GM03348 (cell line): ENCODE data around the gene HAUS3.
A peak's percentile ranks its signal among the peaks of the same experiment; 100 is the strongest.
"Not testable (repeated sequence)": the region's sequence is repeated elsewhere in the genome, so short reads cannot be mapped to it uniquely, and the experiment has no call there.

ENCODE experiments used
- DNase-seq: peaks from one replicate; pipeline ENCODE4 v3.0.0; 2012; ENCODE audit warnings: low spot score

HAUS3 gene

DNA sequence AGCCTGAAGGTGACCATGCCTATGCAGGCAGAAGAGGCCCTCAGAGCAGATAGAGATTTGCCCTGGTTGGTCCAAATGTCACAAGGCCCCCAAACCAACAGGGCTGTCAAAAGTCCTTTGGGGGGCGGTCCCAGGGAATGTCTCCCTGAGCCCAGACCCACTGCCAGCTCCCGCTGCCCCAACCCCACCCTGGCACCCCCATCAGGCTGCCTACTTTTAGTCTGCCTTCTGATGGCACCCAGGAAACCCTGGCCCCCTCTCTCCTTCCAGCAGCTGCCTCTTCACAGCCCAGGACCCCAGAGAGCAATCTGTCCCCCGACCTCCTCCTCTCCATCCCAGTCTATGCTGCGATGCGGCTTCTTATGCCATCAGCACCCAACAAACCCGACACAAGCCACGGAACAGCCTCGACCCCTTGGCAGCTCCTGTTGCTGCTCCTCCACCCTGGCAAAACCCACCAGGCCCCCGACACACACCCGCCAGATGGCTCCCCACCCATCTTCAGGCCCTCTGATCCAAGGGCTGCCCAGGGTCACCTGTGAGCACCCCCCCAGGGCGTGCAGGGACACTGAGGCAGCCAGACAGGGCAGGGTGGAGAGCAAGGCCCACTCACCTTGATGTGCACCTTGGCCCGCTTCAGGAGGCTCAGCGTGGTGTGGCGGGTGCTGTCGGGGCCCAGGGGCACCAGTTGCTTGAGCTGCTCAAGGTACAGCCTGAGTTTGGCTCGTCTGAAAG, 10.0 kb upstream of the HAUS3 start:
- no peak for DNase-seq

DNA sequence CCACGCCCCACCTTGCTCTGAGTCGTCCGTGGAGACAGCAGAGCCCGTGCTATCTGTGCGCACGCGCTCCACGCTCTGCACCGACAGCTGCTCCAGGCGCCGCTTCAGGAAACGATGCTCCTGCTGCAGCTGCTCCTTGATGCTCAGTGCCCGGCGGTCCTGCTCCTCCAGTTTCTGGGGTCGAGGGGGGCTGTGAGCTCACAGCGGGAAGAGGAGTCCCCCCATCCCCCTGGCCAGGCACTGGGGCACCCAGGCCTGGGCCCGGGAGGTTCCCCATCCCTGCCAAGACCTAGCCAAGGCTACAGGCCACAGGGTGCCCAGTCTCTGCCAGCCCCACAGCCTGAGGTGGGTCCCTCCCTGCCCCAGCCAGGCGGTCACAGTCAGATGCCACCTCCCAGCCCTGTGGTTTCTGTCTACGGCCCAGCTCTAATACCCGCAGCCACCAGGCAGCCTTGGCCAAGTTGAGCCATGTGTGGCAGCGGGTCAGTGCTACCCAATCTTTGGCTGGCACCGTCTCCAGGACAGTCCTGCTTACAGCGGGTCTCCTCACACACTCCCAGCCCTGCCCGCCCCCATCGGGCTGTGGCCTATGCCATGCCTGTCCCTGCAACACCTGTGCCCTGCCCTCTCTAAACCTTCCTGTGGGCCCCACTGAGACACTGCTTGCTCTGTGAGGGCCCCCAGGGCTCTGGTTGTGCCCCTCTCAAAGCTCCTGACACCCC, 9.3 kb upstream of the HAUS3 start:
- peak; percentile 3 for DNase-seq

DNA sequence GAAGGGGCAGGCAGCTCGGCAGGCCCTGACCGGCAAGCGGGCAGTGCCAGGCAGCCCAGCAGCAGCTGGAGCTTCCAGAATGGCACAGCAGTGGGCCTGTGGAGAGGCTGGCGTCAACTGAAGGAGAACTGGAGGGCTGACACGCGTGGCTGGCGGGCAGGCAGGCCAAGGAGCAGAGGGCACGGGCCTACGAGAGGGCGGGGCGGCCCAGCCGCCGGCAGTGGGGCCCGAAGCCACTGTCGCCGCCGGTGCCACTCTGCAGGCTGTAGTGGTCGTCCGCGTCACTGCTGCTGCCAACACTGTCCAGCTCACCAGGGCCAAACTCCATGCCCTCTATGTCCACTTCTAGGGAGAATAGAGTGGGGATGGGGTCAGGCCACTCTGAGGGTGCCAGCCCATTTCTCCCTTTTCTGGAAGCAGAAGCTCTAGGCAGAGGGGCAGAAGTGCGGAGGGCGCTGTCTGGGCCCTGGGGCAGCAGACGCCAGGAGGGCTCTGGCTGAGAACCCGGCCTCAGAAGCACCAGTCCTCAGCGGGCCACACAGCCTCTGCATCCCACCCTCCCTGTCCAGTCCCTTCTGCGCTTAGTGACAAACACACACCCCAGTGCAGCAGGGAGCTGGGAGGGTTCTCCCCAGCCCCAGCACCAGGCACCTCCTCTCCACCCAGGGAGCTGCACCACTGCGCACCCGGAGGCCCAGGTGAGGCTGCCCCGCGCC, 8.6 kb upstream of the HAUS3 start:
- peak; percentile 1 for DNase-seq

DNA sequence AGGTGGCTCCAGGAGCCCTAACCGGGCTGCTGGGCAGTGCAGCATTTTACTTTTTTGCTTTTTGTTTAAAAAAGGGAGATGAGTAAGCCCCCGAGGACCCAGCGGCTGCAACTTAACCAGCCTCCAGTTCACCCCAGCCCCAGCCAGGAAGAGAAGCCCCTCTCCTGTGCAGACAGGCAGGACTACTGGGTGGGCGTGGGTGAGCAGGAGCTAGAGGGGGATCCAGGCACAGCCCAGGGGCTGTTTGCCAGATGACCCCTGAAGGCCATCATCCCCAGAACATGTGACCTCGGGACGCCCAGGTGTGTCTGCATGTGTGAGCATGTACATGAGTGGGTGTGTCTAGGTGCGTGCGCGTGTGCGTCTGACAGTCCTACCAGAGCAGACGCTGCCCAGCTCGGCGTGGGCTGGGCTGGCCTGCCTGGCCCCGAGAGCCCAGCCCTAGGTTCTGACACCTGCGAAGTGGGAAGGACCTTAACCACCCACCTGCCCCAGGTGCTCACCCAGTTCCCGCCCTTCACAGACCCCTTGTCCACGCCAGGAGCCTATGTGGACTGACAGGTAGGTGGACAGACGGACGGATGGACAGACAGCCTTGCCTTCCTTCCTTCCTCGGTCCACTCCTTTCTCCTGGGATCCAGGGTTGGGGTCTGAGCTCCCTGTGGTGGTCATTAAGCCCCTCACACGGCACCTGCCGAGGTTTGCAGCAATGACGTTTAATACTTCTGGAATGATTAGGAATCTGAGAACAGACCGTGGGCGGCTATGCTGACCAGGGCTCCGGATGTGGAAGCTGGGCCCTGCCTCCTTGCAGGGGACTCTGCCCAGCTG, 7.8 kb upstream of the HAUS3 start:
- peak; percentile 1 for DNase-seq

DNA sequence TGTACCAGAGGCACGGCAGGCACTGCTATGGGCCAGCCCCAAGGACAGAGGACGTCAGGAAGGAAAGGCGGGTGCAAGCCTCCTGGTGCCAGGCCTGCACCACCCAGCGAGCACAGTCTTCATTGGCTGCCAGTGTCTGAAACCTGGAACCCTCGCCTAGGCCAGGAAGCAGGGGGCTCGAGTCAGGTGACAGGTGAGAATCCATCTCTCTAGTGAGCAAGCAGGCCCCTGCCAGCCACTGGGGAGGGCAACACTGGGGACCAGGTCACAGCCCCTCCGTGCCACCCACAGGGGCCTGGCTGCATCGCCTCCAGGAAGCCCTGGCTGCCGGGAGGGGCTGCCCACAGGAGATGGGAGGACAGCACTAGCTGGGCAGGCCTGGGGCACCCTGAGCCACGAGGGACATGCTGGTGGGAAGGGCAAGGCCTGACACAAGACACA, 6.9 kb upstream of the HAUS3 start:
- DNase-seq: peak; percentile 1

DNA sequence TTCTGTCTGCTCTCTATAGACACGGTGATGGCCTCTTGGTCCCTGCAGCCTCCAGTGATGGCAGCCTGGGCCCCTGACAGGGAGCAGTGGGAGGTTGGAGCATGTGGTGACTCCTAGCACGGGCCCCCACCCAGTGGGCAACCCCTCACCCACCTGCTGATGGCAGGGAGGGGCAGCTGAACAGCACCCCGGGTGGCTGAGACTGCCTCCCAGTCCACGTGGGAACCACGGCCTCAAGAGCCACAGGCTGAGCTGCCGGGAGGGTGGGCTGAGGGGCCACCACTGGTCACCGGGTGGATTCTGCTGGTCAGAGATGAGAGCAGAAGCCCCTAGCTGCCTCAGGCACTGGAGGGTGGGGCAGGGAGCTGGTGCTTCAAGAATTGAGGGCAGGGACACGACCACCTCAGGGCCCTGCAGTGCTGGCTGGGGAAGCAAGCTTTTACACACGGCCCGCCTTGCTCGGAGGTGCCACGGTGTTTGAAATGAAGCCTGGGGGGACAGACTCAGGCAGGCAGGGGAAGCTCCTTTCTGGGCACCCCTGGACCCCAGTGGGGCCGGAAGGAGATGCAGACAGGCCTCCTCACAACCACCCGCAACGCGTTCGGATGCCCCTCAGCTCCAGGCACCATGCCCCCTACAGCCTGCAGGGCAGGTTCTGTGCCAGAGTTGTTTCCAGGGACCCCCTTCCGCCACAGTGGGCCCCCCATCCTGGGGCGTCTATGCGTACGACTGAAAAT, 6.3 kb upstream of the HAUS3 start:
- peak; percentile 3 for DNase-seq

DNA sequence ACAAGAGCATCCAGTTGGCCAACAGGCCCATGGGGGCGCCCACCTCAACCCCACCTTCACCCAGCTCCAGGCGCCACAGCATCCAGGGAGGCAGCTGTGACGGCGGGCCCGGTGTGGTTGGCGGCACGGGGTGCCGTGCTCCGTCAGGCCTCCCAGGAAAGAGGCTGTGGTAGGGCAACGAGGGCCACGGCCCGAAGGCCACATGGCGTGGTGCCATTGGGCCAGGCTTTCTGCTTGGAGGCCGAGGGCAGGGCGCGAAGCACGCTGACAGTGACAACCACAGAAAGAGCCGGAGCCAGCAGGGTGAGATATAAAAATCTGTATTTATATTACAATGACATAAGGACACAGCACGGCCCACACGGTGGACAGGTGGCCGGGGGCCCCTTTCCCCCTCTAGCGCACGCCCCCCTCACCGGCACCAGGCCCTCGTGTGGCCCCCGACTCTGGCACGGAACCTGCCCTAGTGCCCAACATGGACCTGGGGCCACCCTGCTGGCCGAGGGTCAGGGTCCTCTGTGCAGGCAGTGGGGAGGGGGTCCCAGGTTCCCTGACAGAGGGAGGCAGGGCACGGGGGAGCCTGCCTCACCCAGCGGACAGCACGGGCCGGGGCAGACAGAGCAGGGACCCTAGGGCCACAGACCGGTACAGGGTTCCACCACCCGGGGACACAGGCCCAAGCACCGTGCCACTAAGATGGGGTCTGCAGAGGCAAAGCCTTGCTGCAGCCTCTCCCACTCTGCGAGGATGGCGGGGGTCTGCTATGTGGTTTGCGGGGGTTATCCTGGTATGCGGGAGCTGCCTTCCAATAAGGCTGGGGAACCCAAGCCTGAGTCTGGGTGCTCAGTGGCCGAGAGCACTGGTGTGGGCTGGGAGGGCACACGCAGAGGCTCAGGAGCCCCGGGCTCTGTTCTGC, 5.5 kb upstream of the HAUS3 start:
- peak; percentile 3 for DNase-seq

DNA sequence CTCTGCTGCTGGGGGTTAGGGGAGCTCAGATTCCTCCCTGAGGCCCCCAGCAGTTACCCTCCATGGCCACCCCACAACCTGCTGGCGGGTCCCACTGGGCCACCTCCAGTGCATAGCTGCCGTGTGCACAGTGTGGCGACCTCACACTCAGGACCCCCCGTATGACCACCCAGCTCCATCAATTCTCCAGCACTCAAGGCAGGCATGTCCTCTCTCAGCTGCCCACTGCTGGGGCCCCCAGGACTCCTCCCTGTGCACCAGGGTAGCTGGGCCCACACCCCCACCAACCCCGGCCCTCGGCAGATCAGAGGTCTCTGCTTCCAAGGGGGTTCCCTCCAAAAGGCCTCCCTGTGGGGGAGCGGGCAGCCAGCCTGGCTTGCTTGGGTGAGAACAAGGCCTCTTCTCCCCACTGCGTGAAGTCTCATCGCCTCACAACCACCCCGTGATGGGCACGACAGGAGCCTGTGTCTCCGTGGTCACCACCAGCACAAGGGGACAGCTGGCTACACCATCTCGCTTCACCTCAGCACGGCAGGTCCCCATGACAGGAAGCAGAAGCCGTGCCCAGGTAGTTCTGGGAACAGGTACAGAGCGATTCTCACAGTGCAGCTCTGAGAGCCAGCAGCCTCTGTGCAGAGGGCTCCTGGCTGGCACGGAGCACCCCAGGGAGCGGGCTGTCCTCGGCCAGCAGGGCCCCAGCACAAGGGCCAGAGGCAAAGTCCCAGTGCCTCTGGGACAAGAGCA, 4.6 kb upstream of the HAUS3 start:
- peak; percentile 2 for DNase-seq

DNA sequence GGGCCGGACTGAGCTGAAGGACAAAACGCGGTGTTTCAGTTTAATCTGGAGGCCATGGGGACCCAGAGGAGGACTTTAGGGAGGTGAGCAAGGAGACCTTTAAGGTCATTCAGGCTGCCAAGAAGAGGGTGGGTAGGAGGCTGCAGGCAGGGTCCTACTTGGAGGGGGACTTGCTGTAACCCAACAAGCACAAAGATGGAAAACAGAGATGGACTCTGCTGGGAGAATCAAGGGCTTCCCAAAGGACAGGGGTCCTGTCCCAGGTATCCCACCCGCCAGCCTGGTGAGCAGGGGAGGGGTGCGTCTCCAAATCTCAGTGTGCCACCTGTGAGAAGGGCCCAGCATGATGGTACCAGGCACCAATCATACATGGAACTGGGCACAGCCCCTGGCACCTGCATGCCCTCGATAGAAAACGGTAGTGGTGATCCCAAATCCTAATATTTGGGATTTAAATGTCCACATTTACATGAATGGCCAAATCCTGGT, 3.9 kb upstream of the HAUS3 start:
- no peak for DNase-seq

DNA sequence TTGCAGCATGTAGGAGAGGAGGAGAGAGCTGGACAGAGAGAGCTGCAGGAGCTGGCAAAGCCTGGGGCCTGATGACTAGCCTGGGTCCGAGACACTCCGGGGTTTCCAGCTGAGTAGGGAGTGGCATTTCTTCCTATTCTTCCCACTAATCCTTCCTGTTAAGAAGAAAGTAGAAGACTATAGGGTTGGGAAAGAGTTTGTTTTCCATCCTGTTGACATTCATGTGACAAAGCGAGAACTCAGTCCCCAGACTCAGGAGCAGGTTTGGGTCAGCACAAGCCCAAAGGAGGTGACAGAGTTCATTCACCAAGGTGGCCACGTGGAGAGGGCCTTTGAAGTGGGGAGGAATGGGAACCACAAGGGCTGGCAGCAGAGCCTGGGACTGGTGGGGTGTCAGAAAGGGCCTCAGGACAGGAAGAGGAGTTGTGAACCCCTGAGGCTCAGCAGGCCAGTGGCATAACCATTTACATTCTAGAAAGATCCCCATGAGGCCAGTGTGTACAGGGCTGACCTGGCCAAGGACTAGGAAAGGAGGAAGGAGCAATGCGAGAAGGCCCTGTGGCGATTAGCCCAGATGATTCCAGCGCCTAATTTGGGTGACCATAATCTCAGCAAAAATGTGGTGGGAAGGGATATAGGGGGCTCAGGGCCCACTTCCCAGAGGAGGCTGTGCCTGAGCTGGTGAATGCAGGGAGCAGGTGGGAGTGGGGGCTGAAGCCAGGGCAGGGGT, 3.3 kb upstream of the HAUS3 start:
- no peak for DNase-seq

DNA sequence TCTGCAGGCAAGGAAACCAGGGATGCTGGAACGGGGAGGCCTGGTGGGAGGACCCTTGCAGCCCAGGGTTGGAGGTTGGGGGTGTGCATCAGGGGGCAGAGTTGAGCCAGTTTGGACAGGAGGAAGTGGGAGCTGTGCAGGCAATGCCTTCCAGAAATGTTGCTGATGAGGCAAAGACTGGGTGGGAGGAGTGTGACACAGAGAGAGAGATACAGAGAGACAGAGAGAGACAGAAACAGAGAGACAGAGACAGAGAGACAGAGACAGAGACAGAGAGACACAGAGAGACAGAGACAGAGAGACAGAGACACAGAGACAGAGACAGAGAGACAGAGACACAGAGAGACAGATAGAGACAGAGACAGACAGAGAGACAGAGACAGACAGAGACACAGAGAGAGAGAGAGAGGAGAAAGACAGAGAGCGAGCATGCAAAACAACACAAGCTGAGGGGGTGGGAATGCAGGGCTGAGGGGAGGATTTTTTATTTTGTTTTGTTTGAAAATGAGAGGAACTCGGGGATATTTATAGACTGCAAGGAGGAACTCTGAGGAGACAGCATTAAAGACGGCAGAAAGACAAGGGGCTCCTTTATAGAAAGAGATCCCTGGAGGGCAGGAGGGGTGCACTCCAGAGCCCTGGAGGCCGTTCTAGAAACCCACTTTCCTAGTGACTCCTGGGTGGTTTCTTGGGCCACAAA, 1.9 kb upstream of the HAUS3 start:
- no peak for DNase-seq

DNA sequence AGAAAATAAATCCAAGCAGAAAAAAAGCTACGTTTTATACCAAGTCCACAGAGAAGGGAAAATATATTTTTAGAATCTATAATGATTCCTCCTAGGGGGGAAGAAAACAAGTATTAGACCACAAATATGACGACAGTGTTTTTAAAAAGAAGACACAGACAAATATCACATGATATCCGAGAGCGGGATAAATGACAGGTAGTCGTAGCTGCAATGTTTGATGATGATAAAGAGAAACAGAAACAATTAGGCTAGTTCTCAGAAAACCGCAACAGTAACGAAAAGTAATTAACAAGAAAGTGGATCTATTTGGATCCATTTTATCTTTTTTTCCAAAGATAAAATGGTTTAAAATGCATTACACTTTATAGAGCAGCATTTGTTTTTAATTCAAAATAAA, 918 bp downstream of the HAUS3 start:
- DNase-seq: no peak

DNA sequence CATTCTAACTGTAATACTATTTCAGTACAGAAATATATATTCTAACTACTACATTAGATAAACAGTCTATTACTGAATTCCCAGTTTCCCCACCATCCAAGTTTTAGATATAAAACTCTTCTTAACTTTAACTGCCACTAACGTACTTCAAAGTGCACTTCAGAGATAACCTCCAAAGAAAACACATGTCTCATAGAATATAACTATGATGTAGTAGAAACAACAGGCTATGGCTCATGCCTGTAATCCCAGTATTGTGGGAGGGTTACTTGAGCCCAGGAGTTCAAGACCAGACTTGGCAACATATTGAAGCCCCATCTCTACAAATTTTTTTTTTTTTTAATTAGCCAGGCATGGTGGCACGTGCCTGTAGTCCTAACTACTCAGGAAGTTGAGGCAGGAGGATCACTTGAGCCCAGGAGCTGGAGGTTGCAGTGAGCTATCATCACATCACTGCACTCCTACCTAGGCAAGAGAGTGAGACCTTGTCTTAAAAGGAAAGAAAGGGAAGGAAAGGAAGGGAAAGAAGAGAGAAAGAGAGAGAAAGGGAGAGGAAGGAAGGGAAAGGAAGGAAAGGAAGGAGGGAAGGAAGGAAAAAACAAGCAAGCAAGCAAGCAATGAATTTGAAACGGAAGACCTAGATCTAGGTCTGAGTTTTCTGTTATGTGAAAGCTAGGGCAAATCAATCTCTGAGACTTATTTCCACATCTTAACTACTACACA, 4.8 kb downstream of the HAUS3 start:
- DNase-seq: no peak

DNA sequence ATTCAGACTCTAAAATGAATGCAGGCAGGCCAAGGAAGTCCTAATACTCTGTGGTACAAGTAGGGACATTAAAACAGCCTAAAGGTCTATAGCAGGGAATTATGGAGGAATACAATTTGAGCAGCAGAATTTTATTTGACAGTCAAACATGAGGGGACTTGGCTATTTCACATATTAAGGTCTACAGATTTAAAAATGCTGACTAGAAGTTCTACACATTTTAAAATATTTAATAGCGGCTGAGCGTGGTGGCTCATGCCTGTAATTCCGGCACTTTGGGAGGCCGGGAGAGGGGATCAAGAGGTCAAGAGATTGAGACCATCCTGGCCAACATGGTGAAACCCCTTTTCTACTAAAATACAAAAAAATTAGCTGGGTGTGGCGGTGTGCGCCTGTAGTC, 10.8 kb downstream of the HAUS3 start:
- no peak for DNase-seq

DNA sequence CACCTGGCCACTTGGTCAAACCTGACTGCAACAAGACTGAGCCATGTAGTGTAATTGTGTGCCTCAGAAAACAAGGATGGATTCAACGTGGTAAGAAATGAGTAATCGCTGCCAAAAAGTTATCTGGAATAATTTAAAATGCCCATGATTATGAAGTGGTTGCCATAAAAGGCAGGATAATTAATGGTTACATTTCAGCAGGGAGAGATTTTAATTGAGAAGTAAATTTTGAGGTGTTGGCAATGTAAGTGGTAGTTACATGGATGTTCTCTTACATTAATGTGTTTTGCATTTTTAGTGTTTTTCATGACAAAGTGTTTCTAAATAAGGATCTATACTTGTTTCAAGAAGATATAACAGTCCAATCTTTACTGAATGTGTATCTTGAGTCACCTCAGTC, 15.7 kb downstream of the HAUS3 start:
- no peak for DNase-seq

DNA sequence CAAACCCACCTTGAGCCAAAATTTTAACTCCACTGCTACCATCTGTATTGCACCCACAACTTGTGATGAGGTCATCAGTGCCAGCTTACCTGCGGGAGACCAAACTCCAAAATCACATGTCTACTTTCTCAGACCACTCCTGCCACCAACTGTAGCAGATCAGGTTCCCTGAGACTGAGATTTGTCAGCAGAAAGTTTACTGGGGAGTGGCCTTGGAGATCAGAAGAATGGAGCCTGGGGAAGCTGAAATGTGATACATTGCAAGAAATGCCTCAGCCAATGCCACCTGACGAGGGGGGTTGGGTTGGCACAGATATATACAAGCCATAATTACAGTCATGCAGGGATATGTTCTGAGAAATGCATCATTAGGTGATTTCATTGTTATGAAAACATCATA, 19.1 kb downstream of the HAUS3 start:
- no peak for DNase-seq

DNA sequence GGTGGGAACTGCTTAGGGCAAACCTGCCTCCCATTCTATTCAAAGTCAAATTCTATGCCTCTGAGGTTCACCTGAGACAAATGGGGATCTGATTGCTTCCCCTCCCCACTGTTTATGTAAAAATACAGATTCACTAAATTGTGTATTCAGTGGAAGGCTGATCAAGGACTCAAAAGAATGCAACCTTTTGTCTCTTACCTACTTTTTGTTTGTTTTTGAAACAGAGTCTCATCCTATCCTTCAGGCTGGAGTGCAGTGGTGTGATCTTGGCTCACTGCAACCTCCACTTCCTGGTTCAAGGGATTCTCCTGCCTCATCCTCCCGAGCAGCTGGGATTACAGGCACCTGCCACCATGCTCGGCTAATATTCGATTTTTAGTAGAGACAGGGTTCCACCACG, 20.5 kb downstream of the HAUS3 start:
- DNase-seq: not testable (repeated sequence)
